H1 (cell line): ENCODE measurements around the gene SMYD3. TPM values are rescaled to one million over a fixed set of nuclear protein-coding genes. Genes with fewer than 3 reads are reported as not detected.

Experiments used
- CTCF ChIA-PET: fragments of 300-600 bp; sonication (Branson Sonifier 250); formaldehyde crosslinking; loops from one replicate; lab custom pipeline; 2021; ENCODE audit not compliant: partially characterized antibody; lab: Charles Lee
- POLR2A ChIA-PET: fragments of 300-600 bp; sonication (Branson Sonifier 250); formaldehyde crosslinking; loops from one replicate; lab custom pipeline; 2021; ENCODE audit warnings: inconsistent platforms; ENCODE audit not compliant: partially characterized antibody; lab: Charles Lee
- DNase-seq, 2 experiments: peaks; one replicate each; pipeline versions ENCODE4 v3.0.0 to v3.0.0-alpha.2; 2010 to 2022; ENCODE audit warnings: low spot score in 2 of 2, low read depth in 1 of 2, mixed read lengths in 1 of 2
- FAIRE-seq: peaks from 2 replicates; lab custom pipeline; 2011; peaks lifted over from hg19 to GRCh38; lab: Jason Lieb, UNC
- H2AFZ ChIP-seq: 2 replicates; pipeline ENCODE4 v1.8.1; 2012; ENCODE audit warnings: low read length, inconsistent platforms
- H2AK5ac ChIP-seq: 2 replicates; pipeline ENCODE4 v1.6.1; 2013; ENCODE audit warnings: low read depth, low read length
- H2BK120ac ChIP-seq: replicated peaks from 2 replicates; pipeline ENCODE3; 2013; ENCODE audit warnings: low read depth, low read length, inconsistent platforms
- H2BK12ac ChIP-seq: 2 replicates; pipeline ENCODE4 v1.6.1; 2013; ENCODE audit warnings: low read depth, low read length
- H2BK15ac ChIP-seq: 2 replicates; pipeline ENCODE4 v1.6.1; 2013; ENCODE audit warnings: low read length
- H2BK20ac ChIP-seq: 2 replicates; pipeline ENCODE4 v1.6.1; 2013; ENCODE audit warnings: low read length
- H2BK5ac ChIP-seq: 2 replicates; pipeline ENCODE4 v1.6.1; 2013; ENCODE audit warnings: low read depth, low read length
- H3K14ac ChIP-seq: 2 replicates; pipeline ENCODE4 v1.6.1; 2013; ENCODE audit warnings: inconsistent platforms; ENCODE audit not compliant: insufficient read length
- H3K18ac ChIP-seq: 2 replicates; pipeline ENCODE4 v1.6.1; 2013; ENCODE audit warnings: low read length; ENCODE audit errors: extremely low read depth
- H3K23ac ChIP-seq: 2 replicates; pipeline ENCODE4 v1.6.1; 2013; ENCODE audit warnings: inconsistent platforms; ENCODE audit not compliant: insufficient read length
- H3K23me2 ChIP-seq: 2 replicates; pipeline ENCODE4 v1.6.1; 2013; ENCODE audit warnings: low read depth, low read length
- H3K27ac ChIP-seq: 2 replicates; pipeline ENCODE4 v1.6.1; 2011; ENCODE audit warnings: low read depth, low read length, inconsistent platforms
- H3K27me3 ChIP-seq, 4 experiments: replicated peaks in 1 of 4; 1 replicate in 1 of 4; 2 replicates in 3 of 4; pipeline versions ENCODE4 v1.6.1 to v1.8.1; 2011 to 2013; ENCODE audit warnings: low read length in 3 of 4, mild to moderate bottlenecking in 3 of 4, inconsistent platforms in 2 of 4, mixed read lengths in 2 of 4, moderate library complexity in 1 of 4; ENCODE audit not compliant: control insufficient read depth in 3 of 4, insufficient read depth in 3 of 4; ENCODE audit errors: extremely low read depth in 1 of 4
- H3K36me3 ChIP-seq, 4 experiments: 2 replicates each; pipeline versions ENCODE4 v1.6.1 to v1.8.1; 2011 to 2013; ENCODE audit warnings: mild to moderate bottlenecking in 4 of 4, low read length in 3 of 4, moderate library complexity in 2 of 4, control low read depth in 1 of 4, inconsistent platforms in 1 of 4; ENCODE audit not compliant: insufficient read depth in 4 of 4, control insufficient read depth in 2 of 4
- H3K4ac ChIP-seq: replicated peaks from 2 replicates; pipeline ENCODE3; 2013; ENCODE audit warnings: low read length, low read depth, mixed read lengths, inconsistent platforms; ENCODE audit not compliant: insufficient read length
- H3K4me1 ChIP-seq, 4 experiments: replicated peaks in 1 of 4; 1 replicate in 1 of 4; 2 replicates in 3 of 4; pipeline versions ENCODE4 v1.6.1 to v1.8.1; 2011 to 2013; ENCODE audit warnings: low read length in 3 of 4, inconsistent platforms in 2 of 4, mixed read lengths in 1 of 4; ENCODE audit not compliant: insufficient read depth in 4 of 4, control insufficient read depth in 3 of 4
- H3K4me2 ChIP-seq, 2 experiments: 2 replicates each; pipeline versions ENCODE4 v1.6.1 to v1.8.1; 2011 to 2013; ENCODE audit warnings: low read depth in 2 of 2, low read length in 2 of 2, control low read depth in 1 of 2, inconsistent platforms in 1 of 2, mild to moderate bottlenecking in 1 of 2; ENCODE audit not compliant: insufficient read depth in 1 of 2
- H3K4me3 ChIP-seq, 4 experiments: fragments of 200-600, 300-600 bp in 1 of 4; sonication (generic), shearing (Covaris generic), sonication (Bioruptor Twin) in 1 of 4; 2 replicates each; pipeline versions ENCODE4 v1.5.1 to v1.8.1; 2011 to 2016; ENCODE audit warnings: low read length in 4 of 4, low read depth in 3 of 4, control low read depth in 2 of 4, inconsistent platforms in 2 of 4, mild to moderate bottlenecking in 2 of 4, mixed read lengths in 1 of 4, moderate library complexity in 1 of 4; ENCODE audit not compliant: insufficient read depth in 2 of 4; ENCODE audit errors: extremely low read depth in 1 of 4
- H3K56ac ChIP-seq: replicated peaks from 2 replicates; pipeline ENCODE3; 2013; ENCODE audit warnings: low read depth, mild to moderate bottlenecking, mixed read lengths, low read length, inconsistent platforms; ENCODE audit not compliant: insufficient read length
- H3K79me1 ChIP-seq: 2 replicates; pipeline ENCODE4 v1.6.1; 2013; ENCODE audit warnings: low read depth, low read length, control low read depth
- H3K79me2 ChIP-seq, 2 experiments: 2 replicates each; pipeline versions ENCODE4 v1.6.1 to v1.8.1; 2012 to 2013; ENCODE audit warnings: low read length in 2 of 2, mild to moderate bottlenecking in 2 of 2, inconsistent platforms in 1 of 2; ENCODE audit not compliant: insufficient read depth in 2 of 2, control insufficient read depth in 1 of 2
- H3K9ac ChIP-seq, 4 experiments: replicated peaks in 1 of 4; 1 replicate in 1 of 4; 2 replicates in 3 of 4; pipeline versions ENCODE4 v1.6.1 to v1.8.1; 2011 to 2013; ENCODE audit warnings: low read depth in 3 of 4, low read length in 3 of 4, control low read depth in 2 of 4, mild to moderate bottlenecking in 2 of 4, moderate library complexity in 2 of 4, inconsistent platforms in 1 of 4; ENCODE audit errors: extremely low read depth in 1 of 4
- H3K9me3 ChIP-seq, 2 experiments: 2 replicates each; pipeline versions ENCODE4 v1.6.1 to v1.8.1; 2012 to 2013; ENCODE audit warnings: mild to moderate bottlenecking in 2 of 2, moderate library complexity in 2 of 2, control low read depth in 1 of 2, inconsistent platforms in 1 of 2, low read depth in 1 of 2, low read length in 1 of 2, mixed read lengths in 1 of 2; ENCODE audit not compliant: insufficient read depth in 2 of 2
- H4K20me1 ChIP-seq, 2 experiments: replicated peaks in 1 of 2; 2 replicates each; pipeline versions ENCODE3 to v1.8.1; 2011 to 2013; ENCODE audit warnings: inconsistent platforms in 2 of 2, low read length in 2 of 2, mild to moderate bottlenecking in 1 of 2; ENCODE audit not compliant: insufficient read depth in 2 of 2, control insufficient read depth in 1 of 2
- H4K5ac ChIP-seq: 2 replicates; pipeline ENCODE4 v1.6.1; 2013; ENCODE audit warnings: low read length, low read depth, mixed read lengths, inconsistent platforms; ENCODE audit not compliant: insufficient read length
- H4K8ac ChIP-seq: 2 replicates; pipeline ENCODE4 v1.8.0; 2013; ENCODE audit warnings: mild to moderate bottlenecking, moderate library complexity, low read length, inconsistent platforms; ENCODE audit not compliant: insufficient read depth; ENCODE audit errors: extremely low read depth
- H4K91ac ChIP-seq: replicated peaks from 2 replicates; pipeline ENCODE3; 2013; ENCODE audit warnings: low read length, mixed read lengths, inconsistent platforms; ENCODE audit not compliant: insufficient read length
- CEBPB ChIP-seq: IDR thresholded peaks from 2 replicates; pipeline ENCODE4 v1.6.1; 2012; ENCODE audit warnings: low read depth, low read length
- CTBP2 ChIP-seq: IDR thresholded peaks from 2 replicates; pipeline ENCODE4 v1.7.0; 2011; ENCODE audit warnings: borderline replicate concordance, mild to moderate bottlenecking, moderate library complexity, mixed read lengths, low read length; ENCODE audit not compliant: insufficient read depth, insufficient read length
- EP300 ChIP-seq, 2 experiments: IDR thresholded peaks; 1 replicate in 1 of 2; 2 replicates in 1 of 2; pipeline ENCODE4 v1.6.1; 2011 to 2012; ENCODE audit warnings: low read depth in 2 of 2, low read length in 2 of 2, mild to moderate bottlenecking in 2 of 2, borderline replicate concordance in 1 of 2, inconsistent platforms in 1 of 2, moderate library complexity in 1 of 2
- GABPA ChIP-seq: IDR thresholded peaks from 2 replicates; pipeline ENCODE4 v1.6.1; 2011; ENCODE audit warnings: mild to moderate bottlenecking, low read length, moderate library complexity, borderline replicate concordance; ENCODE audit not compliant: insufficient read depth
- MAFK ChIP-seq: IDR thresholded peaks from 2 replicates; pipeline ENCODE4 v1.6.1; 2012; ENCODE audit warnings: low read depth, mild to moderate bottlenecking, improper control_type of control experiment, low read length
- NANOG ChIP-seq: IDR thresholded peaks from 2 replicates; pipeline ENCODE4 v1.6.1; 2011; ENCODE audit warnings: low read length, low read depth, mild to moderate bottlenecking, inconsistent platforms; ENCODE audit not compliant: insufficient read depth, poor library complexity, severe bottlenecking
- RNF2 ChIP-seq: fragments of 200-900, 300-1000 bp; sonication (generic); IDR thresholded peaks from 2 replicates; pipeline ENCODE4 v1.7.1; 2016; ENCODE audit warnings: borderline replicate concordance, low read depth, mild to moderate bottlenecking, antibody characterized with exemption, low read length; ENCODE audit not compliant: poor library complexity, severe bottlenecking; ENCODE audit errors: missing control alignments
- SP1 ChIP-seq: IDR thresholded peaks from 2 replicates; pipeline ENCODE4 v1.6.1; 2011; ENCODE audit warnings: low read depth, low read length
- SRF ChIP-seq: IDR thresholded peaks from 2 replicates; pipeline ENCODE4 v1.6.1; 2011; ENCODE audit warnings: mild to moderate bottlenecking, low read depth, low read length, moderate library complexity
- TCF12 ChIP-seq: IDR thresholded peaks from 2 replicates; pipeline ENCODE4 v1.6.1; 2011; ENCODE audit warnings: low read depth, mild to moderate bottlenecking, low read length
- WGBS, 2 experiments: shearing (Covaris generic) in 1 of 2; methylation state at CpG; one replicate each; pipeline versions ENCODE4 v1.1.6 to v1.1.7; 2013 to 2015; ENCODE audit warnings: low lambda C conversion rate in 2 of 2, mixed read lengths in 2 of 2, inconsistent platforms in 1 of 2, low coverage in 1 of 2, missing lambda C conversion rate in 1 of 2; ENCODE audit not compliant: insufficient replicate concordance in 2 of 2, insufficient coverage in 1 of 2, insufficient read length in 1 of 2; ENCODE audit errors: extremely low coverage in 1 of 2, missing lambda C conversion rate in 1 of 2; 5-methylcytosine and 5-hydroxymethylcytosine counted together
- polyA plus RNA-seq, 7 experiments: library from polyadenylated mRNA; depleted of rRNA in 3 of 7; stranded (reverse) in 5 of 7; unstranded in 2 of 7; fragments of >200 nt in 5 of 7; fragments of 200-250 nt in 2 of 7; gene quantifications; 1 replicate in 5 of 7; 2 replicates in 1 of 7; 4 replicates in 1 of 7; pipeline versions ENCODE4 v1.2.1 to v1.2.3, GENCODE V29; 2011 to 2013; ENCODE audit warnings: missing spikeins in 2 of 7, mixed read lengths in 2 of 7
- total RNA-seq: library from RNA; stranded (reverse); fragmentation: NEBNext Ultra II Directional; extraction: Animal tissue kit (Norgen Biotek cat#: 25700); gene quantifications from 2 replicates; pipeline ENCODE4 v1.2.1, GENCODE V29; 2021
- TF ChIP-seq, protein P1 (sequence below), 3 experiments: IDR thresholded peaks; 1 replicate in 2 of 3; 2 replicates in 1 of 3; pipeline versions ENCODE4 v1.5.1 to v1.6.1; 2011; ENCODE audit warnings: low read length in 3 of 3, mild to moderate bottlenecking in 3 of 3, inconsistent platforms in 2 of 3, low read depth in 1 of 3, moderate library complexity in 1 of 3; ENCODE audit not compliant: insufficient read depth in 1 of 3; ENCODE audit errors: control extremely low read depth in 1 of 3

SMYD3 gene
- total and polyA plus RNA-seq, 2 of the 8 experiments (the other 6 are each of a cell fraction or from before 2014, with no cell fraction given) = 17.3 to 25.4 TPM

DNA sequence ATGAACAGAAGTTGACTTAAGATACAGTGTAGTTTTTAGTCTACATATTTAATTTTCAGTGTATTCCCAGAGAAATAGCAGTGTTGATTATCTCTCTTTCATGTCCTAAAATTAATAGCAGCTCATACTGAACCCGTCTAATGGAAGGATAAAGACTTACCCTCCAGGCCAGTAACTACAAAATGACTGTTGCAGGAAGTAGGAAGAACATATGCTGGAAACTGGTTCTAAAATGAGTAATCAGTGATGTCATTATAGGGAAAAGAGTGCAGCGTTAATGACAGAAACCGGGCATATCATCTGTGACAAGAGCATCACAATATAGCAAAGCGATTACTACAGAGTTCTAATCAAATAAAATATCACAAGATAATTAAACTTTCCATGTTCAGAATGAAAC is 385.5 kb downstream of the SMYD3 start:
- no peak overlapping the region for H2BK15ac ChIP-seq
- no peak overlapping the region for H3K18ac ChIP-seq
- H3K4me2 ChIP-seq = no peak overlapping the region
- no peaks in the 10 kb centered on the region for H3K79me2 ChIP-seq
- H4K20me1 ChIP-seq = no peaks in the 10 kb centered on the region
- H4K5ac ChIP-seq = no peak overlapping the region
- H3K23me2 ChIP-seq = no peaks in the 10 kb centered on the region
- no peak overlapping the region for H4K8ac ChIP-seq
- CTCF ChIA-PET = interaction anchor here (1.0 kb wide), 2 partner anchors 61 to 82 kb away, joined by 3 read pairs; no protein-coding TSS in a partner anchor
- H3K79me1 ChIP-seq = no peaks in the 10 kb centered on the region
- H2BK20ac ChIP-seq = no peak overlapping the region
- no peak overlapping the region for H3K9ac ChIP-seq
- no peak for FAIRE-seq
- H2BK5ac ChIP-seq = no peak overlapping the region
- no peak overlapping the region for H2AK5ac ChIP-seq
- no peaks in the 10 kb centered on the region for H3K27me3 ChIP-seq
- H3K56ac ChIP-seq = no peak overlapping the region
- no peak overlapping the region for H2BK120ac ChIP-seq
- no peak overlapping the region for H2BK12ac ChIP-seq
- H3K4me3 ChIP-seq = no peak overlapping the region
- H3K4me1 ChIP-seq = no peaks in the 10 kb centered on the region
- H4K91ac ChIP-seq = no peak overlapping the region
- POLR2A ChIA-PET = no interaction called here
- DNase-seq = no peak
- no peak overlapping the region for H3K14ac ChIP-seq
- no peak overlapping the region for H3K23ac ChIP-seq
- no peaks in the 10 kb centered on the region for H3K9me3 ChIP-seq
- no peaks in the 10 kb centered on the region for H3K36me3 ChIP-seq
- no peak overlapping the region for H2AFZ ChIP-seq
- WGBS, 2 experiments = 85% methylated on average over 4 of the region's 4 CpGs; no CpG with 5 or more reads in 1 of the 2 experiments
- H3K4ac ChIP-seq = no peak overlapping the region
- no peak overlapping the region for H3K27ac ChIP-seq
- TF ChIP-seq TCF12 (no peak), MAFK (no peak), CTBP2 (no peak), SRF (no peak), RNF2 (no peak), EP300 (IDR thresholded peaks at IDR 0.05; ENCODE audit: borderline replicate concordance in 1 of 2, low read depth in 2 of 2, low read length in 2 of 2) (no peak), NANOG (no peak), GABPA (no peak), SP1 (no peak), CEBPB (no peak)
- TF ChIP-seq, protein P1, sequence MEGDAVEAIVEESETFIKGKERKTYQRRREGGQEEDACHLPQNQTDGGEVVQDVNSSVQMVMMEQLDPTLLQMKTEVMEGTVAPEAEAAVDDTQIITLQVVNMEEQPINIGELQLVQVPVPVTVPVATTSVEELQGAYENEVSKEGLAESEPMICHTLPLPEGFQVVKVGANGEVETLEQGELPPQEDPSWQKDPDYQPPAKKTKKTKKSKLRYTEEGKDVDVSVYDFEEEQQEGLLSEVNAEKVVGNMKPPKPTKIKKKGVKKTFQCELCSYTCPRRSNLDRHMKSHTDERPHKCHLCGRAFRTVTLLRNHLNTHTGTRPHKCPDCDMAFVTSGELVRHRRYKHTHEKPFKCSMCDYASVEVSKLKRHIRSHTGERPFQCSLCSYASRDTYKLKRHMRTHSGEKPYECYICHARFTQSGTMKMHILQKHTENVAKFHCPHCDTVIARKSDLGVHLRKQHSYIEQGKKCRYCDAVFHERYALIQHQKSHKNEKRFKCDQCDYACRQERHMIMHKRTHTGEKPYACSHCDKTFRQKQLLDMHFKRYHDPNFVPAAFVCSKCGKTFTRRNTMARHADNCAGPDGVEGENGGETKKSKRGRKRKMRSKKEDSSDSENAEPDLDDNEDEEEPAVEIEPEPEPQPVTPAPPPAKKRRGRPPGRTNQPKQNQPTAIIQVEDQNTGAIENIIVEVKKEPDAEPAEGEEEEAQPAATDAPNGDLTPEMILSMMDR (IDR thresholded peaks at IDR 0.05; ENCODE audit: control extremely low read depth in 1 of 3, insufficient read depth in 1 of 3, low read depth in 1 of 3, low read length in 3 of 3) = no peak
